ENCODE results near the gene PPM1H.

DNA sequence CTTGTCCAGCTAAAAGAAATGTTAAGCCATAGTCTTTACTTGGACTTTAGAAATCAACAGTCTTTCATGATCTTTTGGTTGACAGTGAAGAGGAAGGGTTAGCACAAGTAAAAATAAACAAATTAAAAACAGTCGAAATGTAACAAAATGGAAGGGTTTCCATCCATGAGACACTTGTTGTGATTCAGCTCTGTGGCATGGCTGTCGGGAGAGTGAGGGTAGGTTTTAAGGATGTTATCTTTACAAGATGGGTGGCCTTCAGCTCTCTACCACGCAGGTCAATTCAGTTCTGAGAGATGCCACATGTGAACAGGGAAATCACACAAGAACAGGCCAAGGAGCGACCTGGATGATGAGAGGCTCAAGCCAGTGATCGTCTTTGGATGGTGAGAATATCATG, 180.2 kb downstream of the PPM1H start:
- TF ChIP-seq POLR2AphosphoS5 (IDR thresholded peaks at IDR 0.05; ENCODE audit: borderline replicate concordance, low read depth, low read length): no peak
- no peak for TF ChIP-seq EZH2 (IDR thresholded peaks at IDR 0.05)
- no peak for TF ChIP-seq FOXP2 (optimal IDR thresholded peaks at IDR 0.05; ENCODE audit: control extremely low read depth, extremely low read length, insufficient read depth)

Data from SK-N-MC (cell line).